GM19099 (cell line): Measurements from ENCODE around the gene PUSL1.

Experiments used
- POLR2A ChIP-seq: IDR thresholded peaks from 3 replicates; pipeline ENCODE4 v1.6.1; 2011; ENCODE audit warnings: low read depth; ENCODE audit not compliant: insufficient read length; ENCODE audit errors: extremely low read depth

PUSL1 gene

DNA sequence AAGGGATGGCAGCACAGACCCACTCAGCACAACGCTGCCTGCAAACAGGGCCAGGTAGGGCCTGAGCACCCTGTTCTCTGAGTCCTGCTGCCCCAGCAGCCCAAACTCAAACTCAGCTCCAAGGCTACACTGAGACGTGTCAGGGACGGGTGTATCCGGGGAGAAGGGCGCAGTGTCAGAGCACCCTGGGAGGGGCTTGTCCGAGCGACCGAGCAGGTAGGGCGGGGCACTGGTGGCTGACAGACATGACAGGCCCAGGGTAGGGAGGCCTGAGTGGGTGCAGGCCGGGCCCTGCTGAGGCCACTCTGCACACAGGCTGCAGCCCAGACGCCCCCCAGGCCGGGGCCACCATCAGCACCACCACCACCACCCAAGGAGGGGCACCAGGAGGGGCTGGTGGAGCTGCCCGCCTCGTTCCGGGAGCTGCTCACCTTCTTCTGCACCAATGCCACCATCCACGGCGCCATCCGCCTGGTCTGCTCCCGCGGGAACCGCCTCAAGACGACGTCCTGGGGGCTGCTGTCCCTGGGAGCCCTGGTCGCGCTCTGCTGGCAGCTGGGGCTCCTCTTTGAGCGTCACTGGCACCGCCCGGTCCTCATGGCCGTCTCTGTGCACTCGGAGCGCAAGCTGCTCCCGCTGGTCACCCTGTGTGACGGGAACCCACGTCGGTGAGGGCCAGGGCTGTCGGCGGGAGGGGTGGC, 22.6 kb upstream of the PUSL1 start:
- no peak for TF ChIP-seq POLR2A

DNA sequence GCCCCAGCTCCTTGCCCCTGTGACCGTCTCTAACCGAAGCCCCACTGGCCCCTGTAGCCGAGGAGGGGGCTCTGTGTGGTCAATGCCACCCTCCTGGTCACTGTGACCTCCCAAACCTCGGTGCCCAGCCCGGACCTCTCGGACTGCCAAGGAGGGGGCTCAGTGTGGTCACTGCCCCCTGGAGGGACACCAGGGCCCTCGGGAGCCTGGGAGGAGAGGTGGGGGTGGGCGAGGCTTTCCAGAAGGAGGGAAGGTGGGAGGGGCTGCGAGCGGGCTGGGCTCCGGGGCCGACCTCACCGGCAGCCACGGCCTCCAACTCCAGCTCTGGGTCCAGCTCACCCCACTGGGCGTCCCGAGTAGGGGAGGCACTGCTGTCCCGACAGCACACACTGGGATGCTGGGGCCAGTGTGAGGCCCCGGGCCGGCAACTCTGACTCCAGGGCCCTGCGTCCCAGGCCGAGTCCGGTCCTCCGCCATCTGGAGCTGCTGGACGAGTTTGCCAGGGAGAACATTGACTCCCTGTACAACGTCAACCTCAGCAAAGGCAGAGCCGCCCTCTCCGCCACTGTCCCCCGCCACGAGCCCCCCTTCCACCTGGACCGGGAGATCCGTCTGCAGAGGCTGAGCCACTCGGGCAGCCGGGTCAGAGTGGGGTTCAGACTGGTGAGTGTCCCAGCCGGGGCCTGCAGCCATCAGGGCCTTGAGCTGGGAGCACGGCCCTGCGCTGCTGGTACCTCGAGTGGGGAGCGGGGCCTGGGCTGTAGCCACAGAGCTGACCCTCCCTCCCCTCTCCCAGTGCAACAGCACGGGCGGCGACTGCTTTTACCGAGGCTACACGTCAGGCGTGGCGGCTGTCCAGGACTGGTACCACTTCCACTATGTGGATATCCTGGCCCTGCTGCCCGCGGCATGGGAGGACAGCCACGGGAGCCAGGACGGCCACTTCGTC, 21.8 kb upstream of the PUSL1 start:
- no peak for TF ChIP-seq POLR2A

DNA sequence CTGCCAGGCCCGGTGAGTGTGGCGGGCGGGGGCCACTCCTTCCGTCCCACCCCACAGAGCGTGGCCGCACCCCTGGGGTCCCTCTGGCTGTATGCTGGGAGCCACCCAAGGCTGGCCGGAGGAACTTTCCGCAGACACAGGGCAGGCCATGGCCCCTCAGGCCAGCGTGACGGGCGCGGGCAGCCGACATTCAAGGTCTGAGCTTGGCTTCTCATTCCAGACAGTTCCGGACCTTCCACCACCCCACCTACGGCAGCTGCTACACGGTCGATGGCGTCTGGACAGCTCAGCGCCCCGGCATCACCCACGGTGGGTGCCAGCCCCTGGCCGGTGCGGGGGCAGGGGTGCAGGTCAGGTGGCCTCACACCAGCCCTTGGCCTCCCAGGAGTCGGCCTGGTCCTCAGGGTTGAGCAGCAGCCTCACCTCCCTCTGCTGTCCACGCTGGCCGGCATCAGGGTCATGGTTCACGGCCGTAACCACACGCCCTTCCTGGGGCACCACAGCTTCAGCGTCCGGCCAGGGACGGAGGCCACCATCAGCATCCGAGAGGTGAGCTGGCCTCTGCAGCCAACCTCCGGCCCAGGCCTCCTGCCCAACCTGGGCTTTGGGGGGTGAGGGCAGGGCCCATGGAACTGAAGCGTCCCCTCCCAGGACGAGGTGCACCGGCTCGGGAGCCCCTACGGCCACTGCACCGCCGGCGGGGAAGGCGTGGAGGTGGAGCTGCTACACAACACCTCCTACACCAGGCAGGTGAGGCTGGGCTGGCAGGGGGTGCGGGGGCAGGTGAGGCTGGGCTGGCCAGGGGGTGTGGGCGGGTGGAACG, 20.9 kb upstream of the PUSL1 start:
- no peak for TF ChIP-seq POLR2A

DNA sequence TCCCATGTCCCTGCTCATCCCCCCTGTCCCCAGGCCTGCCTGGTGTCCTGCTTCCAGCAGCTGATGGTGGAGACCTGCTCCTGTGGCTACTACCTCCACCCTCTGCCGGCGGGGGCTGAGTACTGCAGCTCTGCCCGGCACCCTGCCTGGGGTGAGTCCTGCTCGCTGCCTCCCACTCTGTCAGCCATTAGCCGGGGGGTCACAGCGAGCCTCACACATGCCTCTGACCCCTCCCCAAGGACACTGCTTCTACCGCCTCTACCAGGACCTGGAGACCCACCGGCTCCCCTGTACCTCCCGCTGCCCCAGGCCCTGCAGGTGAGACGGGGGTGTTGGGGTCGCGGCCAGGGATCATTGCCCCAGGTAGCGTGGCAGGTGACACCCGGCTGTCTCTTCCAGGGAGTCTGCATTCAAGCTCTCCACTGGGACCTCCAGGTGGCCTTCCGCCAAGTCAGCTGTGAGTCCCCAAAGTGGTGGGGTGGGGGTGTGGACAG, 18.1 kb upstream of the PUSL1 start:
- TF ChIP-seq POLR2A = no peak

DNA sequence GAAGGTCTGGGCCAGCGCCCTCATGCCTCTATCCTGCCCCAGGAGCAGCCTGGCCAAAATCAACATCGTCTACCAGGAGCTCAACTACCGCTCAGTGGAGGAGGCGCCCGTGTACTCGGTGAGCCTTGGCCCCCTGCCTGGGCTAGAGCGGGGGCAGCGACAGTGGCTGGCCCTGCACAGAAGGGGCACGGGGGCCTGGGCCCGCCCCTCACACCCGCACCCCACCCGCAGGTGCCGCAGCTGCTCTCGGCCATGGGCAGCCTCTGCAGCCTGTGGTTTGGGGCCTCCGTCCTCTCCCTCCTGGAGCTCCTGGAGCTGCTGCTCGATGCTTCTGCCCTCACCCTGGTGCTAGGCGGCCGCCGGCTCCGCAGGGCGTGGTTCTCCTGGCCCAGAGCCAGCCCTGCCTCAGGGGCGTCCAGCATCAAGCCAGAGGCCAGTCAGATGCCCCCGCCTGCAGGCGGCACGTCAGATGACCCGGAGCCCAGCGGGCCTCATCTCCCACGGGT, 17.3 kb upstream of the PUSL1 start:
- no peak for TF ChIP-seq POLR2A

DNA sequence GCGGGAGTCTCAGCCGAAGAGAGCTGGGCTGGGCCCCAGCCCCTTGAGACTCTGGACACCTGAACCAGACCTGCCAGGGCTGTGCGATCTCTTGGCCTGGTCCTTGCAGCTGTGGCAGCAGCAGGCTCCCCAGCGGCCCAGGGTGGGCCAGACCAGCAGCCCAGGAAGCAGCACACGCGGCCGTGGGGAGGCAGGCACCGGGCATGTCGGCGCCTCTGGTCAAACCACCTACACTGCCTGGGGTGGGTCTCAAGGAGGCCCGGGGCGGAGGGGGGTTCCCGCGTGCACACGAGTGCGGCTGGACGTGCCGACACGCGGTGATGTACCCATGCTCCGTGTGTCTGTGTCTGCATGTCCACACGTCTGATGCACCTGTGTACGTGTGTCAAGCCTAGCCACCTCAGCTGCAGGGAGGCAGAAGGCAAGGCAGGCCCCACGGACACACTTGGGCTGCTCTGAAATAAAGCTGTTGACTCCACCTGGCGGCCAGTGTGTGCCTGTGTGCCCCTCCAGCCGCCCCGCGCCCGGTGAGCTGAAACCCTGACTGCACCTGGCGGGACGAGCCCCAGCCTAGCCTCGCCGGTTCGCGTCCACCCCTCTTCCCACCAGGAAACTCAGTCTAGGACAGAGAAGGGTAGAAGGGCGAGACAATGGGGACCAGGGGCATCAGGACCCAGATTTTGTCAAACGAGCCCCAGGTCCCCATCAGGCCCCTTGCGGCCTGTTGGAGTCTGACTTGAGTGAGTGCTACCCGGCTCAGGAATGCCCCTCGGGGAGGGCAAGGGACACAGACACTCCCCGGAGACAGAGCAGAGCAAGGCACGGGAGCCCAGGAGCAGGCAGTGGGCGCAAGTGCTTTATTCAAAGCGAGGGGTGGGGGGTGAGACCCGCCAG, 16.6 kb upstream of the PUSL1 start:
- peak; percentile 16 for TF ChIP-seq POLR2A

DNA sequence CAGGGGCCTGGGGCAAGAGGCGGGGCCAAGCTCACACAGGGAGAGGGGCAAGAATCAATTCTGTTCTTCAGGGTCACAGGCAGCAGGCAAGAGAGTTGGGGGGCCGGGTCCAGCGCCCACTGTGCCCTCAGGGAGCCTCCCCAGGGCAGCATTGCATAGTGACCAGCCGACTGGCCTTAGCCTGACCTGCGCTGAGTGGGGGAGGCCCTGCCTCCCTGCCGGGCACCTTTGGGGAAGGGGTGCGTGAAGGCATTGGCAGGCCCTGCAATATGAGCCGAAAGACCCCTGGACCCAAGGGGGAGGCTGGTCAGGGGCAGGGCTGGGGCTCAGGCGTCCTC, 16.0 kb upstream of the PUSL1 start:
- no peak for TF ChIP-seq POLR2A

DNA sequence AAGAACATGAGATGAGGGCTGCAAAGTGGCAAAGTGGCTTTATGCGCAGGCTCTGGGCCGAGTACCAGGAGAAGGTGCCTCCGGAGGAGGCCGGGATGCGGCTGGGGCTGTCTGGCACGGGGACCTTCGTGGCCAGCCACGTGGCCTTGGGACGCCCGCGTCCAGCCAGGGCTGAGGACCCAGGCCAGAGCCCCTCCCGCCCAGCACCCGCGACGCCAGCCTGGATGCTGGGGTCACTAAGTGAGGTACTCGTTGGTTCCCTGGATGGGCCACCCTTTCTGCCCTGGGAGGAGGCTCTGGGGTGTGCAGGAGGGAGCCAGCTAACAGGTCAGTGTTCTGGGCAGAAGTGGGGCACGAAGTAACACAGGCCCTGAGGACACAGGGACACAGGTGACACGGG, 15.5 kb upstream of the PUSL1 start:
- TF ChIP-seq POLR2A = no peak

DNA sequence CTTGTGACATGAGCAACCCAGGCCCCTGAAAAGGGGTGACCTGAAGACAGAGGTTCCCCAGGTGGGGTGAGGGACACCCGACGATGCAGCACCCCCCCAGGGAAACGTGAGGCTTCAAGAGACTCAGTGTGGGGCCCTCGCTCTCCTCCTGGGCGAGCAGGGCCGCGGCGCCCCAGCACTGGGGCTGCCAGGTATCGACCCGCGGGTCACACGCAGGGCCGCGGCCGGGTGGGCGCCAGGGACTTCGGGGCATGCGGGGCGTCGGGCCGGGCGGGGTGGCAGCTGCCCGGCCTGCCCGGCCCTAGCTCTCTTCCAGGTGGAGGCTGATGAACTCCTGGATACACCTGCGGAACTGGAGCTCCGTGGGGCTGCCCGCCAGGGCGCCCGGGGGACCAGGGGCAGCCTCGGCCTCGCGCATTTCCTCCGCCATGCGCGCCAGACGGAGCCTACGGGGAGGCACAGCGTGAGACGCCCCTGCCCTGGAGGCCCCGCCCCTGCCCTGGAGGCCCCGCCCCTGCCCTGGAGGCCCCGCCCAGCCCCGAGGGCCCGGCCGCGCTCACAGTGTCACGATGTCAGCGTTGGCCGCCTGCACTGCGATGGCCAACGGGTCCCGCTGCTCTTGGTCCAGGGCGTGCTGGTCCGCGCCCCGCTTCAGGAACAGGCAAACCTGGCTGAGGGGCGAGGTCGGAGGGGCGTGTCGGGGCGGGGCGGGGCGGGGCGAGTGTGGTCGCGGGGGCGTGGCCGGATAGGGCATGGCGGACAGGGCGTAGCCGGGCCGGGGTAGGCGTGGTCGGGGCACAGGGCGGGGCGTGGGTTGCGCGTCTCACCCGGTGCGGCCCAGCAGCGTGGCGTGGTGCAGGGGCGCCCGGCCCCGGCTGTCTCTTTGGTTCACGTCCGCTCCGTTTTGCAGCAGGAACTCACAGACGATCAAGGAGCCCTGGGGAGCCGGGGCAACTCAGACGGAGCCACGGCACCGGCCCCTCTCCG, 14.8 kb upstream of the PUSL1 start:
- TF ChIP-seq POLR2A = no peak

DNA sequence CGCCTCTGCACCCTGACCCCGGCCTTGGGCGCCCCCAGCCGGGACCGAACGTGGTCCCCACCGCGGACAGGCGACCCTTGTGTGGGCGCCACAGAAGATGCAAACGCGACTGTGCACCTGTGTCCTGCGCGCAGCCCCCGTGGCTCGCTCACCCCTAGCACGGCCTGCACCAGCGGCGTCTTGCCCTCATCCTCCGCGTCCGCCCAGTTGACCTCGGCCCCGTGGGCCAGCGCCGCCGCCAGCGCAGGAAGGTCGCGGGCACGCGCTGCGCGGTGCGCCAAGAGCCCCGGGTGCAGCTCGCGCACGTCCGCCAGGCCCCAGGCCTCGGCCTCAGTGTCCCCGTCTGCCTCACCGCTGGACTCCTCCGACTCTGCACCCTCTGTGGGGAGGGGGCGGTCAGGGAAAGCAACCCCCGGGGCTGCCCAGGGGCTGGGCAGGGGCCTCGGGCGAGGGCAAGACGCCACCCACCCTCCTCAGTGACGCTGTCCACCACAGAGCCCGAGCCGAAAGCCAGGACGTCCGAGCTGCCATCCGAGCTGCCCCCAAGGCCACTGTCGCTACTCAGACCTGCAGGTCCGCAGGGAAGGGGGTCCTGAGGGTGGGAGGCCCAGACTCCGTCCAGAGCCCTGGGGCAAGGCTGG, 14.0 kb upstream of the PUSL1 start:
- TF ChIP-seq POLR2A = no peak

DNA sequence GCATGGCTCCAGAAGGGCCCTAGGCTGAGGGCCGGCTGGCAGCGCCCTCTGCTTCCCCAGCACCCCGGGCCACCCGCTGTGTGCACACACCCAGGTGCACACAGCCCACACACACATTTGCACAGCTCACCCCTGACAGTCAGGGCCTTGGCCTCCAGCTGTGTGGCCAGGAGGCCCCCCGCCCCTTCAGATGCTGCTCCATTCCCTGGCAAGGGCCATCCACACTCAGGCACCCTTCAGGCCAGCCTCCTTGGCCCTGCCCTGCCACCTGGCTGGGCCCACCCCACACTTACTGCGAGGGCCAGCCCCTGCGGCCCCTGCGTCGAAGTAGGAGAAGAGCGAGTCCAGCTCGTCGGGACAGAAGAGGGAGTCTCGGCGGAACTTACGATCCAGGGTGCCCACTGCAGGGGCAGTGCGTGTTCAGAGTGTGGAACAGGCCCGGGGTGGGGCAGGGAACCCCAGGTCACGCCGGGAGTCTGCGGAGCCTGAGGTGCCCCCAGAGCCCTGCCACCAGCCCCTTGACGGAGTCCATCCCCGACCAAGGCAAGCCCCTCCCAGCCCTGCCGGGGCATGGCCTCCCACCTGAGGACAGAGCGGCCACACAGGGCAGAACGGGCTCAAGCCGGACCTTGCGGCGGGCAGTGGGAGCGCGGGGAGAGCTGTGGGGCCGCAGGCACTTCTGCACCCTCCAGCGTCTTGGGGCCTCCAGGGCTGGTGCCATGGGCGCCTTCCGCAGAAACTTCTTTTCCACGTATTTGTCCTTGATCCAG, 13.1 kb upstream of the PUSL1 start:
- no peak for TF ChIP-seq POLR2A
